Smooth muscle cell (in vitro differentiated cells): ENCODE results near the gene PRX. TPM values are rescaled to one million over a fixed set of nuclear protein-coding genes. Genes with fewer than 3 reads are reported as not detected.

Source experiments
- DNase-seq: peaks from one replicate; lab custom pipeline; 2025; ENCODE audit not compliant: unreplicated experiment; lab: John Stamatoyannopoulos, UW
- H2AFZ ChIP-seq: fragments of 200-600 bp; sonication (generic); 2 replicates; pipeline ENCODE4 v1.6.0; 2016; ENCODE audit warnings: antibody characterized with exemption, low read depth, mild to moderate bottlenecking
- H3F3A ChIP-seq: fragments of 200-600 bp; sonication (generic); 2 replicates; pipeline ENCODE4 v1.6.0; 2017; ENCODE audit warnings: antibody characterized with exemption, low read depth
- H3K27ac ChIP-seq: fragments of 200-600 bp; sonication (generic); 2 replicates; pipeline ENCODE4 v1.5.1; 2016; ENCODE audit warnings: low read depth, mild to moderate bottlenecking
- H3K27me3 ChIP-seq: fragments of 200-600 bp; sonication (generic); 2 replicates; pipeline ENCODE4 v1.6.1; 2016; ENCODE audit warnings: low read depth, mild to moderate bottlenecking
- H3K36me3 ChIP-seq: fragments of 200-600 bp; sonication (generic); 2 replicates; pipeline ENCODE4 v1.5.1; 2016; ENCODE audit warnings: low read depth
- H3K4me1 ChIP-seq: fragments of 200-600 bp; sonication (generic); 2 replicates; pipeline ENCODE4 v1.5.1; 2016; ENCODE audit warnings: low read depth
- H3K4me2 ChIP-seq: fragments of 200-600 bp; sonication (generic); 2 replicates; pipeline ENCODE4 v1.6.0; 2016; ENCODE audit warnings: mild to moderate bottlenecking
- H3K4me3 ChIP-seq: fragments of 200-600 bp; sonication (generic); 2 replicates; pipeline ENCODE4 v1.5.1; 2016; ENCODE audit warnings: mild to moderate bottlenecking
- H3K79me2 ChIP-seq: fragments of 200-600 bp; sonication (generic); 2 replicates; pipeline ENCODE4 v1.6.0; 2016; ENCODE audit warnings: low read depth, mild to moderate bottlenecking
- H3K9ac ChIP-seq: fragments of 200-600 bp; sonication (generic); 2 replicates; pipeline ENCODE4 v1.6.0; 2016; ENCODE audit warnings: low read depth
- H3K9me3 ChIP-seq: fragments of 200-600 bp; sonication (generic); replicated peaks from 2 replicates; pipeline ENCODE4 v1.5.1; 2016; ENCODE audit warnings: low read depth
- H4K20me1 ChIP-seq: fragments of 200-600 bp; sonication (generic); 2 replicates; pipeline ENCODE4 v1.6.0; 2016; ENCODE audit warnings: low read depth
- WGBS: methylation state at CpG from one replicate; pipeline ENCODE4 v1.1.7; 2016; ENCODE audit warnings: low lambda C conversion rate; 5-methylcytosine and 5-hydroxymethylcytosine counted together
- polyA plus RNA-seq: library from polyadenylated mRNA; unstranded; fragments of >200 nt; fragmentation: Nextera tagmentation; extraction: Ambion mirVana; gene quantifications from 2 replicates; pipeline ENCODE4 v1.2.1, GENCODE V29; 2016
- total RNA-seq: library from RNA; depleted of rRNA; stranded (reverse); fragments of >200 nt; gene quantifications from 2 replicates; pipeline ENCODE4 v1.2.3, GENCODE V29; 2014
- TF ChIP-seq, protein P1 (sequence below): fragments of 200-600 bp; sonication (generic); IDR thresholded peaks from 2 replicates; pipeline ENCODE4 v1.5.1; 2017; ENCODE audit warnings: borderline replicate concordance, mild to moderate bottlenecking, antibody characterized with exemption; ENCODE audit not compliant: insufficient read depth, poor library complexity, severe bottlenecking

The PRX gene
- total and polyA plus RNA-seq, 2 experiments from 2014 or later, result 3.9 to 4.4 TPM

DNA sequence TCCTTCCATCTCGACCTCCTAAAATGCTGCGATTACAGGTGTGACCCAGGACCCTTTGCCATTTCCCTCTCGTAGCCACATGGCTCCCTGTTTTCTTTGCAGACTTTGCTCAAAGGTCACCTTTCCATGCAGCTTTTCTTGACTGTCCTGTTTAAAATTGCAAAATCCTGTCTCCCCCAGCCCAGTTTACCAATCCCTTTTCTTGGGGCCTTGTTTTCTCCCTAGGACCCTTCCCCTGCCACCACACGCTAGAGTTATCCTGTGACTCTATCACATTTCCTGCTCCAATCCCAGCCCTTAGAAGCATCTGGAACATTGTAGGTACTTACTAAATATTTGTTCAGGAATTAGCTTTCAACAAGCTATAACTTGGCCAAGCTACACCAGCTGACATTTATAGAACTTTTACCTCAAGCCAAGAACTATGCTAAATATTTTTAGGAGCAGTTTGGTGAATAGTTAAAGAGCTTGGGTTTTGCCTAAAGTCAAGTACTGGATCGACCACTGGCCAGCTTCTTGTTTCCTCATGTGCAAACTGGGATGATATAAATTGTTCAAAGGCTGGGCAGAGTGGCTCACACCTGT, 40.1 kb upstream of the PRX start:
- no peak overlapping the region for H3K9ac ChIP-seq
- no peak overlapping the region for H3K4me2 ChIP-seq
- H3K4me3 ChIP-seq, result no peak overlapping the region
- H3K36me3 ChIP-seq, result no peaks in the 10 kb centered on the region
- H3K27ac ChIP-seq, result no peak overlapping the region
- H3K79me2 ChIP-seq, result no peaks in the 10 kb centered on the region
- H3K27me3 ChIP-seq, result no peaks in the 10 kb centered on the region
- no peaks in the 10 kb centered on the region for H3K9me3 ChIP-seq
- H3F3A ChIP-seq, result no peaks in the 10 kb centered on the region
- 93% methylated on average over 5 of the region's 5 CpGs for WGBS
- TF ChIP-seq, protein P1, sequence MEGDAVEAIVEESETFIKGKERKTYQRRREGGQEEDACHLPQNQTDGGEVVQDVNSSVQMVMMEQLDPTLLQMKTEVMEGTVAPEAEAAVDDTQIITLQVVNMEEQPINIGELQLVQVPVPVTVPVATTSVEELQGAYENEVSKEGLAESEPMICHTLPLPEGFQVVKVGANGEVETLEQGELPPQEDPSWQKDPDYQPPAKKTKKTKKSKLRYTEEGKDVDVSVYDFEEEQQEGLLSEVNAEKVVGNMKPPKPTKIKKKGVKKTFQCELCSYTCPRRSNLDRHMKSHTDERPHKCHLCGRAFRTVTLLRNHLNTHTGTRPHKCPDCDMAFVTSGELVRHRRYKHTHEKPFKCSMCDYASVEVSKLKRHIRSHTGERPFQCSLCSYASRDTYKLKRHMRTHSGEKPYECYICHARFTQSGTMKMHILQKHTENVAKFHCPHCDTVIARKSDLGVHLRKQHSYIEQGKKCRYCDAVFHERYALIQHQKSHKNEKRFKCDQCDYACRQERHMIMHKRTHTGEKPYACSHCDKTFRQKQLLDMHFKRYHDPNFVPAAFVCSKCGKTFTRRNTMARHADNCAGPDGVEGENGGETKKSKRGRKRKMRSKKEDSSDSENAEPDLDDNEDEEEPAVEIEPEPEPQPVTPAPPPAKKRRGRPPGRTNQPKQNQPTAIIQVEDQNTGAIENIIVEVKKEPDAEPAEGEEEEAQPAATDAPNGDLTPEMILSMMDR, result no peak
- H4K20me1 ChIP-seq, result no peaks in the 10 kb centered on the region
- no peak for DNase-seq
- no peak overlapping the region for H2AFZ ChIP-seq
- H3K4me1 ChIP-seq, result no peaks in the 10 kb centered on the region

DNA sequence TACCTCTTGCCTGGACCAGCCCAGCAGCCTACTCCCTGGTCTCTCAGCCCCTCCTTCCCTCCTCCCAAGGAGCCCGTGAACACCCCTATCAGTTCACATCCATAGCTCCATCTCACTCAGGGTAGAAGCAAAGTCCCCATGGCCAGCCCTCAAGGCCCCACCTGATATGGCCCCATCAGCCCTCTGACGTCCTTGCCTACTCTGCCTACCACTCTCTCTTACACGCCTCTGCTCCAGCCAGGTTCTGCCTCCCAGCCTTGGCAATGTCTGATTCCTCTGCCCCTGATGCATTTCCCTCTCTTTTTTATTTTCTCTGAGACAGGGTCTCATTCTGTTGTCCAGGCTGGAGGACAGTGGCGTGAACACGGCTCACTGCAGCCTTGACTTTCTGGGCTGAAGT, 38.8 kb upstream of the PRX start:
- TF ChIP-seq, protein P1, result no peak
- Histone ChIP-seq H3F3A (no peaks in the 10 kb centered on the region), H3K9me3 (no peaks in the 10 kb centered on the region), H3K79me2 (no peaks in the 10 kb centered on the region), H3K27me3 (no peaks in the 10 kb centered on the region), H3K4me2 (no peak overlapping the region), H4K20me1 (no peaks in the 10 kb centered on the region), H3K9ac (no peak overlapping the region), H3K27ac (no peak overlapping the region), H3K4me3 (no peak overlapping the region), H2AFZ (no peak overlapping the region), H3K4me1 (no peaks in the 10 kb centered on the region), H3K36me3 (no peaks in the 10 kb centered on the region)
- no peak for DNase-seq
- 84% methylated on average over 5 of the region's 5 CpGs for WGBS

DNA sequence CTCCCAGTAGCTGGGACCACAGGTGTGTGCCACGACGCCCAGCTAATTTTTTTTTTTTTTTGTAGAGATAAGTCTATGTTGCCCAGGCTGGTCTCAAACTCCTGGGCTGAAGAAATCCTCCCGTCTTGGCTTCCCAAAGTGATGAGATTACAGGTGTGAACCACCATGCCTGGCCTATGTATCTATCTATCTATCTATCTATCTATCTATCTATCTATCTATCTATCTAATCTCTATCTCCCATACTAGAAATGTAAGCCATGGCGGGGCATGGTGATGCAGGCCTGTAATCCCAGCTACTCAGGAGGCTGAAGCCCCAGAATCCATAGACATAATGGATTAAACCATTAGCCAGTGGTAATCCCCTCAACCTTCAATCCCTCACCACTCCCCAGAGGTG, 37.5 kb upstream of the PRX start:
- H3K4me2 ChIP-seq, result no peak overlapping the region
- H3K79me2 ChIP-seq, result no peaks in the 10 kb centered on the region
- H3F3A ChIP-seq, result peaks cover under 1% of the 10 kb centered on the region
- no peak overlapping the region for H2AFZ ChIP-seq
- TF ChIP-seq, protein P1, result no peak
- H3K9ac ChIP-seq, result no peak overlapping the region
- 93% methylated on average over 4 of the region's 4 CpGs for WGBS
- H3K27me3 ChIP-seq, result no peaks in the 10 kb centered on the region
- H3K9me3 ChIP-seq, result no peaks in the 10 kb centered on the region
- DNase-seq, result no peak
- H3K4me1 ChIP-seq, result peaks cover 8% of the 10 kb centered on the region
- H3K27ac ChIP-seq, result no peak overlapping the region
- no peaks in the 10 kb centered on the region for H4K20me1 ChIP-seq
- H3K36me3 ChIP-seq, result no peaks in the 10 kb centered on the region
- no peak overlapping the region for H3K4me3 ChIP-seq

DNA sequence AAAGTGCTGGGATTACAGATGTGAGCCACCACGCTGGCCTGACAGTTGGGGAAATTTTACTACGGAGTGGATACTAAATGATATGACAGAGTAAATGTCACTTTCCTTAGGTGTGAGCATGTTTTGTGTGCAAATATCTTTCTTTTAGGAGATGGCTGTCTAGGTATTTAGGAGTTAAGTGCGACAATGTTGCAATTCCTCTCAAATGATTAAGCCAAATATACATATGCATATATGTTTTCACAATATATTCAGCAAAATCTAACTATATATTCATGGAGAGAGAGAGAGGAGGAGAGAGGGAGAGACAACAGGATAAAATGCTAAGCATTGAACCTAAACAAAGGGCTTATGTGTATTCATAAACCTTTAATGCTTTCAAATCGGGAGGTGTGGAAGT, 36.3 kb upstream of the PRX start:
- DNase-seq, result no peak
- 96% methylated on average over 4 of the region's 4 CpGs for WGBS
- Histone ChIP-seq H3F3A (peaks cover 9% of the 10 kb centered on the region), H3K79me2 (no peaks in the 10 kb centered on the region), H3K27me3 (no peaks in the 10 kb centered on the region), H3K4me2 (no peak overlapping the region), H3K4me3 (no peak overlapping the region), H2AFZ (no peak overlapping the region), H3K36me3 (no peaks in the 10 kb centered on the region), H4K20me1 (no peaks in the 10 kb centered on the region), H3K9me3 (no peaks in the 10 kb centered on the region), H3K27ac (no peak overlapping the region), H3K4me1 (peaks cover 14% of the 10 kb centered on the region), H3K9ac (no peak overlapping the region)
- TF ChIP-seq, protein P1, result no peak
